Duodenal mucosa (tissue), 2 donors: ENCODE results near the gene CCDC148.

Experiments used
- H3K27ac ChIP-seq: one replicate; pipeline ENCODE4 v1.7.0; 2013; ENCODE audit warnings: low read depth, low read length
- H3K27me3 ChIP-seq, 2 donors: one replicate each; pipeline ENCODE4 v1.7.0; 2013; ENCODE audit warnings: low read length in 2 of 2, control low read depth in 1 of 2; ENCODE audit not compliant: insufficient read depth in 2 of 2, control insufficient read depth in 1 of 2
- H3K36me3 ChIP-seq, 2 donors: one replicate each; pipeline ENCODE4 v1.7.0; 2013; ENCODE audit warnings: low read length in 2 of 2, control low read depth in 1 of 2; ENCODE audit not compliant: insufficient read depth in 2 of 2, control insufficient read depth in 1 of 2
- H3K4me1 ChIP-seq, 2 donors: one replicate each; pipeline ENCODE4 v1.7.0; 2013; ENCODE audit warnings: low read length in 2 of 2, control low read depth in 1 of 2; ENCODE audit not compliant: insufficient read depth in 2 of 2, control insufficient read depth in 1 of 2
- H3K4me3 ChIP-seq, 2 donors: one replicate each; pipeline ENCODE4 v1.7.0; 2013; ENCODE audit warnings: low read length in 2 of 2, low read depth in 1 of 2
- H3K9ac ChIP-seq, 2 donors: one replicate each; pipeline ENCODE4 v1.7.0; 2013; ENCODE audit warnings: low read length in 2 of 2, low read depth in 1 of 2
- H3K9me3 ChIP-seq, 2 donors: one replicate each; pipeline ENCODE4 v1.7.0; 2013; ENCODE audit warnings: low read length in 2 of 2, control low read depth in 1 of 2; ENCODE audit not compliant: control insufficient read depth in 1 of 2

Gene CCDC148

GRCh38 chr2:158189526-158189925 is 267.0 kb downstream of the CCDC148 start:
- Histone ChIP-seq H3K27me3 (no peaks in the 10 kb centered on the region), H3K4me3 (no peak overlapping the region), H3K27ac (no peak overlapping the region), H3K4me1 (peaks cover 4 to 19% of the 10 kb centered on the region in 2 donors), H3K36me3 (no peaks in the 10 kb centered on the region), H3K9me3 (no peaks in the 10 kb centered on the region), H3K9ac (no peak overlapping the region)

- Histone ChIP-seq H3K36me3 (no peaks in the 10 kb centered on the region), H3K9me3 (no peaks in the 10 kb centered on the region), H3K4me1 (peaks cover 4 to 19% of the 10 kb centered on the region in 2 donors), H3K27ac (no peak overlapping the region), H3K27me3 (no peaks in the 10 kb centered on the region), H3K4me3 (no peak overlapping the region), H3K9ac (no peak overlapping the region)
These were observed 268.6 kb downstream of the CCDC148 start for GRCh38 chr2:158187908-158188307.

- Histone ChIP-seq H3K27me3 (no peaks in the 10 kb centered on the region), H3K9me3 (no peaks in the 10 kb centered on the region), H3K9ac (no peak overlapping the region), H3K27ac (no peak overlapping the region), H3K4me1 (peaks cover 0 to 8% of the 10 kb centered on the region in 2 donors), H3K36me3 (no peaks in the 10 kb centered on the region), H3K4me3 (no peak overlapping the region)
These were observed 271.8 kb downstream of the CCDC148 start for GRCh38 chr2:158184556-158185343.

- no peaks in the 10 kb centered on the region for H3K9me3 ChIP-seq
- H3K27me3 ChIP-seq, result no peaks in the 10 kb centered on the region
- peaks cover 0 to under 1% of the 10 kb centered on the region in 2 donors for H3K4me1 ChIP-seq
- no peak overlapping the region for H3K9ac ChIP-seq
- H3K27ac ChIP-seq, result no peak overlapping the region
- H3K36me3 ChIP-seq, result no peaks in the 10 kb centered on the region
- H3K4me3 ChIP-seq, result no peak overlapping the region
These were observed 272.6 kb downstream of the CCDC148 start for GRCh38 chr2:158184001-158184400.

- Histone ChIP-seq H3K4me3 (no peak overlapping the region), H3K9me3 (no peaks in the 10 kb centered on the region), H3K27me3 (no peaks in the 10 kb centered on the region), H3K4me1 (no peaks in the 10 kb centered on the region), H3K9ac (no peak overlapping the region), H3K27ac (no peak overlapping the region), H3K36me3 (no peaks in the 10 kb centered on the region)
These were observed 273.8 kb downstream of the CCDC148 start for GRCh38 chr2:158182676-158183295.

- Histone ChIP-seq H3K27ac (no peak overlapping the region), H3K4me1 (no peaks in the 10 kb centered on the region), H3K4me3 (no peak overlapping the region), H3K9ac (no peak overlapping the region), H3K27me3 (no peaks in the 10 kb centered on the region), H3K36me3 (no peaks in the 10 kb centered on the region), H3K9me3 (no peaks in the 10 kb centered on the region)
These were observed 275.4 kb downstream of the CCDC148 start for GRCh38 chr2:158181171-158181570.

GRCh38 chr2:158179660-158180059 is 276.9 kb downstream of the CCDC148 start:
- H3K9ac ChIP-seq, result no peak overlapping the region
- no peaks in the 10 kb centered on the region for H3K4me1 ChIP-seq
- H3K9me3 ChIP-seq, result no peaks in the 10 kb centered on the region
- H3K4me3 ChIP-seq, result no peak overlapping the region
- H3K27ac ChIP-seq, result no peak overlapping the region
- no peaks in the 10 kb centered on the region for H3K27me3 ChIP-seq
- H3K36me3 ChIP-seq, result no peaks in the 10 kb centered on the region

GRCh38 chr2:158178646-158179045 is 277.9 kb downstream of the CCDC148 start:
- H3K9me3 ChIP-seq, result no peaks in the 10 kb centered on the region
- H3K4me3 ChIP-seq, result no peak overlapping the region
- no peak overlapping the region for H3K27ac ChIP-seq
- H3K27me3 ChIP-seq, result no peaks in the 10 kb centered on the region
- no peak overlapping the region for H3K9ac ChIP-seq
- no peaks in the 10 kb centered on the region for H3K36me3 ChIP-seq
- no peaks in the 10 kb centered on the region for H3K4me1 ChIP-seq

- H3K36me3 ChIP-seq, result no peaks in the 10 kb centered on the region
- no peak overlapping the region for H3K27ac ChIP-seq
- no peak overlapping the region for H3K4me3 ChIP-seq
- H3K9ac ChIP-seq, result no peak overlapping the region
- no peaks in the 10 kb centered on the region for H3K9me3 ChIP-seq
- H3K27me3 ChIP-seq, result no peaks in the 10 kb centered on the region
- no peaks in the 10 kb centered on the region for H3K4me1 ChIP-seq
These were observed 281.6 kb downstream of the CCDC148 start for GRCh38 chr2:158174956-158175355.

- Histone ChIP-seq H3K27ac (no peak overlapping the region), H3K36me3 (no peaks in the 10 kb centered on the region), H3K9me3 (no peaks in the 10 kb centered on the region), H3K4me3 (no peak overlapping the region), H3K27me3 (no peaks in the 10 kb centered on the region), H3K9ac (no peak overlapping the region), H3K4me1 (no peaks in the 10 kb centered on the region)
These were observed 282.1 kb downstream of the CCDC148 start for GRCh38 chr2:158174495-158174894.
